Measurements from ENCODE around the gene CCDC142. TPM values are rescaled to one million over a fixed set of nuclear protein-coding genes. Genes with fewer than 3 reads are reported as not detected.

CCDC142 gene
- total and polyA plus RNA-seq, 9 of the 15 experiments (the other 6 are each of a cell fraction or from before 2014, with no cell fraction given): 0.55 to 11.7 (median 7.2) TPM

DNA sequence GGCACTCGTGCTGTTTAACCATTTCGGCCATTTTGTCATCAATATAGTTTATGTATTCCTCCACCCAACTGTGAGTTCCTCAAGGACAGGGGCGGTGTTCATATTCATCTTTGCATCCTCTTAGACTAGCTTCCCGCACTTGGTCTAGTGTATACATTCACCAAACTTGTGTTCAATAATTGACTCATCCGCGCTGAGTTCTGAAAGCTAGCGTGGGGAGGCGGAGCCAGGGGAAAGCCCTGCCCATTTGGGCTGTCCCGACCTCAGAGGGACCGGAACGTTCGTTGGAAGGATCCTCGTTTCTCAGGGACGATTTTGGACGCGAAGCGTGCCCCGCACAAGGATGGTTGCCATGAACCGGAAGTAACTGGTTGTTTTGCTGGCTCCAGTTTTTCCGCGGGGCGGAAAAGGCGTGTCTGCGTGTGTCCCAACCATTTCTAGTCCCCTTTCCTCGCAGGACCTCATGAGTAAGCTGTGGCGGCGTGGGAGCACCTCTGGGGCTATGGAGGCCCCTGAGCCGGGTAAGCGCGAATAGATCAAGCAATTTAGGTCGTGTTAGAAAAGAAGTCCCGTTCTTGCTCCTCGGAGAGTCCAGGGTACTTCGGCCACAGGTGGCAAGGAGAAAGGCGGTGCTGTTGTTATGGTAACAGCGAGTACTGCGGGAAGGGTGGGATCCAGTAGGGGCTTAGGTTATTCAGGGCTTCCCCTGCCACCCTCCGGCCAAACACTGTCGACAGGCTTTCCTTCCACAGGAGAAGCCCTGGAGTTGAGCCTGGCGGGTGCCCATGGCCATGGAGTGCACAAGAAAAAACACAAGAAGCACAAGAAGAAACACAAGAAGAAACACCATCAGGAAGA, 27.9 kb downstream of the CCDC142 start, which contains the start of gene INO80B (continued):
- peak; percentile 69 for TF ChIP-seq VEZF1 (CRISPR knock-in tag; IDR thresholded peaks at IDR 0.05)
- no peak for TF ChIP-seq ZNF77 (CRISPR knock-in tag; IDR thresholded peaks at IDR 0.05)
- TF ChIP-seq SAFB (IDR thresholded peaks at IDR 0.05; ENCODE audit: borderline replicate concordance, low read depth, low read length): peak; percentile 81
- TF ChIP-seq ZNF445 (CRISPR knock-in tag; IDR thresholded peaks at IDR 0.05; ENCODE audit: low read depth): no peak
- TF ChIP-seq RUNX1 (IDR thresholded peaks at IDR 0.05; ENCODE audit: low read depth): no peak
- TF ChIP-seq HDGF (IDR thresholded peaks at IDR 0.05): no peak
- no peak for TF ChIP-seq SRSF3 (IDR thresholded peaks at IDR 0.05; ENCODE audit: insufficient read depth, low read length)
- TF ChIP-seq POLR3G (IDR thresholded peaks at IDR 0.05; ENCODE audit: extremely low read depth, insufficient read length, insufficient replicate concordance): no peak
- TF ChIP-seq TGIF2 (CRISPR knock-in tag; IDR thresholded peaks at IDR 0.05): no peak
- no peak; the same call in 1 of the 2 replicates for TF ChIP-seq ZNF143 (CRISPR knock-in tag; IDR thresholded peaks at IDR 0.05)
- 0 out of 2 replicates have a peak, but pooled peaks have one; percentile 67 for TF ChIP-seq FOXK1 (CRISPR knock-in tag; IDR thresholded peaks at IDR 0.05; ENCODE audit: borderline replicate concordance)
- no peak for TF ChIP-seq ZNF121 (CRISPR knock-in tag; conservative IDR thresholded peaks at IDR 0.05)
- TF ChIP-seq EP400 (IDR thresholded peaks at IDR 0.05): peak; percentile 86
- peak; percentile 64 for TF ChIP-seq MTA2 (IDR thresholded peaks at IDR 0.05; ENCODE audit: low read depth)
- TF ChIP-seq RAD21 (CRISPR knock-in tag; conservative IDR thresholded peaks at IDR 0.05 in 1 of 2, IDR thresholded peaks at IDR 0.05 in 1 of 2): peak; percentile 10 to 18; a peak in 2 of 4 replicates
- peak; percentile 69 for TF ChIP-seq ZBTB33 (CRISPR knock-in tag; IDR thresholded peaks at IDR 0.05)
- no peak for TF ChIP-seq ZFP30 (CRISPR knock-in tag; IDR thresholded peaks at IDR 0.05; ENCODE audit: borderline replicate concordance)
- peak; percentile 93 for TF ChIP-seq C11orf30 (IDR thresholded peaks at IDR 0.05; ENCODE audit: low read depth)
- no peak for TF ChIP-seq ZBTB49 (CRISPR knock-in tag; IDR thresholded peaks at IDR 0.05; ENCODE audit: borderline replicate concordance)
- no peak for TF ChIP-seq KHSRP (IDR thresholded peaks at IDR 0.05)
- TF ChIP-seq MAFG (tag; conservative IDR thresholded peaks at IDR 0.05): no peak; the same call in 1 of the 2 replicates
- TF ChIP-seq SNIP1 (IDR thresholded peaks at IDR 0.05; ENCODE audit: low read depth): no peak
- TF ChIP-seq ZBTB7A (IDR thresholded peaks at IDR 0.05; ENCODE audit: borderline replicate concordance, control insufficient read depth, low read depth, low read length): no peak
- TF ChIP-seq ZNF444 (CRISPR knock-in tag; IDR thresholded peaks at IDR 0.05): no peak

Data from K562 (cell line).